ENCODE measurements around the gene TBX19. TPM values are rescaled to one million over a fixed set of nuclear protein-coding genes. Genes with fewer than 3 reads are reported as not detected.

Gene TBX19
- total and polyA plus RNA-seq, 5 donors from 2014 or later, result 1.3 to 3.8 (median 2.1) TPM

DNA sequence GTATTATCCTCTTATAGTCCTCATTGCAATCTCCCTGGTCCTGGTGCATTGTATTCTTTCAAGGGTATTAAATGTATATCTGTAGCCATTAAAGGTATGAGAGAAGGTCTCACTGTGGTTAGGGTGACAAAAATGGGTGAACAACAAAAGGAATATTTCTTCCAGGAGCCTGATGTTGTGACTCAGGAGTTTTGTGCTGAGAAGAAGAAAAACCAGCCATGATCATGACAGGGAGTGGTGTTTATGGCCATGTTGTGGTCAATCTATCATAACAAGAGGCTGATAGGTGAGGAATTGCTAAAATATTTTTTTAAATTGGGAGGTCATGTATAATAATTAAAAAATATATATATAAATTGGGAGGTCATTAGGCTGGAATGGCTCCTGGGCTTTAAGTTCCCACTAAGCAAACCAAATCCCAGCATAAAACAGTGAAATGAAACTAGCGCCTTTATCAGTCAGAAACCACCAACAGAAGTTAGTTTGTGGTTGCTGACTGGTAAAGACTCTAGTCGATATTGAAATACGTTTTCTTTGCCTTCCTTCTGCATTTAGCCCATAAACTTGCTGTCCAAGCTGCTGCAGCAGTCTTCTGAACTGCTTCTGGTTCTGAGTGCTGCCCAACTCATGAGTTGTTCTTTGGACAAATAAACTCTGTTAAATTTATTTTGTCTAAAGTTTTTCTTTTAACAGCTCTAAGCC lies 60.3 kb downstream of the TBX19 start:
- no peaks in the 10 kb centered on the region for H3K36me3 Mint-ChIP-seq
- H3K27me3 Mint-ChIP-seq, result peaks cover 14% of the 10 kb centered on the region
- no peak overlapping the region for H3K27ac ChIP-seq (ENCODE audit: insufficient read depth, low read length, poor library complexity, severe bottlenecking)
- no peak for DNase-seq
- no peak overlapping the region for H3K4me3 ChIP-seq (ENCODE audit: low read depth, low read length)
- no peaks in the 10 kb centered on the region for H3K9me3 ChIP-seq (ENCODE audit: control insufficient read depth in 2 of 2, low read length in 2 of 2)
- H3K4me3 Mint-ChIP-seq, result no peak overlapping the region
- no peaks in the 10 kb centered on the region for H3K36me3 ChIP-seq (ENCODE audit: control insufficient read depth, insufficient read depth, low read length)
- H3K4me1 Mint-ChIP-seq, result peaks cover 4 to 22% (median 10%) of the 10 kb centered on the region in 4 donors
- H3K9me3 Mint-ChIP-seq, result no peaks in the 10 kb centered on the region
- ATAC-seq (ENCODE audit: low read depth in 2 of 2), result no peak
- no peaks in the 10 kb centered on the region for H3K27me3 ChIP-seq (ENCODE audit: control insufficient read depth, insufficient read depth, low read length)
- peaks cover 13% of the 10 kb centered on the region for H3K4me1 ChIP-seq (ENCODE audit: control insufficient read depth, insufficient read depth, low read length, poor library complexity, severe bottlenecking)
- H3K27ac Mint-ChIP-seq, result peak overlapping the region in 1 of 3 donors; percentile 28

DNA sequence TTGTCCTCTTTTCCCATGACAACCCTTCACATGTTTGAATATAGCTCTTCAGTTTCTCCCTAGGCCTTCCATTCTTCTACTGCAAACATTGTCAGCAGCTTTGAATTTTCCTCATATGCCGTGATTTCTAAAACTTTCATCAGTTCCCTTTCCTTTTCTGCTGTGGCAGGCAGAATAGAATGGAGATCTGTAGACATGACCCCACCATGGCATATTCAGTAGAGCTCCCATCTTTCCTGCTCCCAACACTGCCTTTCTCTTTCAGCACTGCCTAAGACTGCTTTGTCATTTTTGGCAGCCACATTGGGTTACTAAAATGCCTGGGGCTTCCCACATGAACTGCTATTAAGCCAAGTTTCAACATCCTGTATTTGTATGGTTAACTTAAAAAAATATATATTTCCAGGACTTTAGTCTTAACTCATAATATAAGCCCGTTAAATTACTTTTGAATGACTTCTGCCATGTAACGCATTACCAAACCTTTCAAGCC lies 60.9 kb downstream of the TBX19 start:
- ATAC-seq (ENCODE audit: low read depth in 2 of 2) (no peak), DNase-seq (no peak)
- Histone ChIP-seq H3K9me3 (ENCODE audit: control insufficient read depth in 2 of 2, low read length in 2 of 2) (no peaks in the 10 kb centered on the region), H3K27ac (ENCODE audit: insufficient read depth, low read length, poor library complexity, severe bottlenecking) (no peak overlapping the region), H3K27me3 (ENCODE audit: control insufficient read depth, insufficient read depth, low read length) (no peaks in the 10 kb centered on the region), H3K4me3 (ENCODE audit: low read depth, low read length) (no peak overlapping the region), H3K36me3 (ENCODE audit: control insufficient read depth, insufficient read depth, low read length) (no peaks in the 10 kb centered on the region), H3K4me1 (ENCODE audit: control insufficient read depth, insufficient read depth, low read length, poor library complexity, severe bottlenecking) (peaks cover 13% of the 10 kb centered on the region)
- peak overlapping the region in 1 of 3 donors; percentile 28 for H3K27ac Mint-ChIP-seq
- peaks cover 6 to 22% (median 13%) of the 10 kb centered on the region in 4 donors for H3K4me1 Mint-ChIP-seq
- H3K4me3 Mint-ChIP-seq, result no peak overlapping the region
- H3K36me3 Mint-ChIP-seq, result no peaks in the 10 kb centered on the region
- peaks cover 12% of the 10 kb centered on the region for H3K27me3 Mint-ChIP-seq
- no peaks in the 10 kb centered on the region for H3K9me3 Mint-ChIP-seq

DNA sequence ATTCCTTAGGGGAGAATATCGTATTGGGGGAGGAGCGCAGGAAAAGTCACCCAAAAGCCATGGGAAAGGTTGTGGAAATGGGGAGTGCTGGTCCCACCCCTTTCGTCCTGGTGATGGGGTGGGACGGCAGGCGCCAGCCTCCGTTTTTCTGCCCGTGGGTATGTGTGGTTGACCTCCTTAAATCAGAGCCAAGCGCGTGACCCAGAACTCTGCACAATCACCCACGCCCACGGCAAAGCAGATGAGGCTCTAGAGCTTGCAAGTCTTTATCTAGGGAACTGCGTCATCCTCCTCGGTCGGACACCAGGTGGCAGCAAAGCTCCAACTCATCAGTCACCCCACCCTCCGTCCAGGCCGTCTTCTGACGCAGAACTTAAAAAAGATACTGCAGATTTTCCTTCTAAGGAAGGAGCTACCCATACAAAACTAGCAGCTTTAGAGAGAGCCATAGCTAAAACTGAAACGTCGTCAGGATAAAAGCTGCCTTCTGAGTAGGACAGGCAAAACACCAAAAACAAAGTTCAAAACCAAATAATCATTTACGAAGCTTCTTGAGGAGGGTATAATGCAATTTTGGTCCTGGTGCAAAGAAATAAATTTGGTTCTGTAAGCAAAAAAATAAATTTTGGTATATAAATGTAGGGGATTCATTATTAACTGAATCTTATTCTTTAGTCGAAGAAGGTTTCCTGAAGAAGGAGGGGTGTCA lies 62.0 kb downstream of the TBX19 start:
- Histone ChIP-seq H3K4me1 (ENCODE audit: control insufficient read depth, insufficient read depth, low read length, poor library complexity, severe bottlenecking) (peaks cover 13% of the 10 kb centered on the region), H3K27me3 (ENCODE audit: control insufficient read depth, insufficient read depth, low read length) (no peaks in the 10 kb centered on the region), H3K36me3 (ENCODE audit: control insufficient read depth, insufficient read depth, low read length) (no peaks in the 10 kb centered on the region), H3K9me3 (ENCODE audit: control insufficient read depth in 2 of 2, low read length in 2 of 2) (no peaks in the 10 kb centered on the region), H3K27ac (ENCODE audit: insufficient read depth, low read length, poor library complexity, severe bottlenecking) (peak overlapping the region; percentile 66), H3K4me3 (ENCODE audit: low read depth, low read length) (peak overlapping the region; percentile 52)
- no peaks in the 10 kb centered on the region for H3K36me3 Mint-ChIP-seq
- H3K27ac Mint-ChIP-seq, result peak overlapping the region; percentile 82 to 95 (median 95)
- no peaks in the 10 kb centered on the region for H3K9me3 Mint-ChIP-seq
- peaks cover 5% of the 10 kb centered on the region for H3K27me3 Mint-ChIP-seq
- H3K4me3 Mint-ChIP-seq, result peak overlapping the region; percentile 33 to 70 (median 65)
- peaks cover 7 to 26% (median 18%) of the 10 kb centered on the region in 4 donors for H3K4me1 Mint-ChIP-seq
- ATAC-seq (ENCODE audit: low read depth in 2 of 2) (peak; percentile 99 to 100), DNase-seq (peak; percentile 75 to 94 (median 88))

DNA sequence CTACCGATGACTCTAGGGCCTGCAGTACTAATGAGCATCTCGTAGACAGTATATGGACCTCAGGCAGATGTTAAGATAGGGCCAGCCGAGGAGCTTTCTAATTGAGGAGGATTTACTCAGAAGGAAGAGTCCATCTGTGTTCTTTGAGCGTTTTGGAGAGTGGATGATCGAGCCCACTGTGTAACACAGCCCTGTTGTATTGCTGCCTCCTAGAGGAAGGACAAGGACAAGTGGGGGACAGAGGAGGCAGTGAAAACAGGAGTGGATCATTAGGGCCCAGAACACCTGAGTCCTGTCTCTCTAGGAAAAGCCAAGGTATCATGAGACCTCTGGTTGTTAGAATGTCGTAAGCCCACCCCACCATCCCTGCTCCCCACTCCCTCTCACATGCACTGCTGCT lies 62.9 kb downstream of the TBX19 start:
- DNase-seq (no peak), ATAC-seq (ENCODE audit: low read depth in 2 of 2) (no peak)
- Mint-ChIP-seq H3K36me3 (no peaks in the 10 kb centered on the region), H3K4me3 (no peak overlapping the region), H3K27ac (peak overlapping the region in 2 of 3 donors; percentile 82 to 90), H3K27me3 (peaks cover 9% of the 10 kb centered on the region), H3K4me1 (peaks cover 9 to 35% (median 25%) of the 10 kb centered on the region in 4 donors), H3K9me3 (no peaks in the 10 kb centered on the region)
- peaks cover 13% of the 10 kb centered on the region for H3K4me1 ChIP-seq (ENCODE audit: control insufficient read depth, insufficient read depth, low read length, poor library complexity, severe bottlenecking)
- no peaks in the 10 kb centered on the region for H3K9me3 ChIP-seq (ENCODE audit: control insufficient read depth in 2 of 2, low read length in 2 of 2)
- no peaks in the 10 kb centered on the region for H3K27me3 ChIP-seq (ENCODE audit: control insufficient read depth, insufficient read depth, low read length)
- H3K4me3 ChIP-seq (ENCODE audit: low read depth, low read length), result no peak overlapping the region
- H3K36me3 ChIP-seq (ENCODE audit: control insufficient read depth, insufficient read depth, low read length), result no peaks in the 10 kb centered on the region
- no peak overlapping the region for H3K27ac ChIP-seq (ENCODE audit: insufficient read depth, low read length, poor library complexity, severe bottlenecking)

DNA sequence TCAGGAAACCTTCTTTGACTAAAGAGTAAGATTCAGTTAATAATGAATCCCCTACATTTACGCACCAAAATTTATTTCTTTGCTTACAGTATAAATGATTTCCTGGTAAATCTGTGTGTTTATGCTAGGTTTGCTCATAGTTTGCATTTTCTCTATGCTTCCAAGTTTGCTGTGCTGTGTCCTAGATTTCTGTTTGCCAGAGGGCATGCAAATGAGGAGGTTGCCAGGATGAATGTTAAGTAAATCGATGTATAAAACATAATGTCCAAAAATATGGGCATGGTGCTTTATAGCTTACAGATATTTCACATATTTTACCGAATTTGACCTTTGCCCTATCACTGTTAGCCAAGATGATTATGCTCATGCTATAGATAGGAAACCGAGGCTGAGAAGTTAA lies 63.8 kb downstream of the TBX19 start:
- Histone ChIP-seq H3K27ac (ENCODE audit: insufficient read depth, low read length, poor library complexity, severe bottlenecking) (no peak overlapping the region), H3K36me3 (ENCODE audit: control insufficient read depth, insufficient read depth, low read length) (no peaks in the 10 kb centered on the region), H3K27me3 (ENCODE audit: control insufficient read depth, insufficient read depth, low read length) (no peaks in the 10 kb centered on the region), H3K9me3 (ENCODE audit: control insufficient read depth in 2 of 2, low read length in 2 of 2) (no peaks in the 10 kb centered on the region), H3K4me1 (ENCODE audit: control insufficient read depth, insufficient read depth, low read length, poor library complexity, severe bottlenecking) (peaks cover 13% of the 10 kb centered on the region), H3K4me3 (ENCODE audit: low read depth, low read length) (no peak overlapping the region)
- Mint-ChIP-seq H3K36me3 (no peaks in the 10 kb centered on the region), H3K4me1 (peaks cover 9 to 35% (median 25%) of the 10 kb centered on the region in 4 donors), H3K27ac (peak overlapping the region in 2 of 3 donors; percentile 53 to 63), H3K4me3 (no peak overlapping the region), H3K9me3 (no peaks in the 10 kb centered on the region), H3K27me3 (peaks cover 9% of the 10 kb centered on the region)
- ATAC-seq (ENCODE audit: low read depth in 2 of 2), result no peak
- DNase-seq, result no peak

DNA sequence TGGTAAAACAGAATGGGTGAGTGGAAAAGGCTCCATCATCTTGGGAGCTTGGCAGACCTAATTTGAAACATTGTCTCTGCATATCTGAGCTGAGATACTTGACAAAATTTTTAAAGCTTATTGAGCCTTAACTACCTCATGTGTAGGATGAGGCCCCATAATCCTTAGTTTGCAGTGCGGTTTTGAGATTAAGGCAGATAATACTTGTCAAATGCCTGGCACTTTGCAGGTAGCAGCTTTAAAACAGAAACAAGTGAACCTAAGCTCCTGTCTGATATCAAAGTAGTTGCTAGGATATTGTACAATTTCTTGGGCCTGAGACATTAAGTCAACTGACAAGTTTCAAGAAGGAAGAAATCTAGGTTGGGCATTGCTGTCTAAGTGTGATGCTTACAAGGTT lies 65.3 kb downstream of the TBX19 start:
- Mint-ChIP-seq H3K36me3 (no peaks in the 10 kb centered on the region), H3K27me3 (peaks cover 9% of the 10 kb centered on the region), H3K9me3 (no peaks in the 10 kb centered on the region), H3K4me3 (no peak overlapping the region), H3K27ac (no peak overlapping the region), H3K4me1 (peaks cover 9 to 35% (median 24%) of the 10 kb centered on the region in 4 donors)
- no peak for ATAC-seq (ENCODE audit: low read depth in 2 of 2)
- no peak for DNase-seq
- Histone ChIP-seq H3K27me3 (ENCODE audit: control insufficient read depth, insufficient read depth, low read length) (no peaks in the 10 kb centered on the region), H3K9me3 (ENCODE audit: control insufficient read depth in 2 of 2, low read length in 2 of 2) (no peaks in the 10 kb centered on the region), H3K4me3 (ENCODE audit: low read depth, low read length) (no peak overlapping the region), H3K36me3 (ENCODE audit: control insufficient read depth, insufficient read depth, low read length) (no peaks in the 10 kb centered on the region), H3K4me1 (ENCODE audit: control insufficient read depth, insufficient read depth, low read length, poor library complexity, severe bottlenecking) (peaks cover 13% of the 10 kb centered on the region), H3K27ac (ENCODE audit: insufficient read depth, low read length, poor library complexity, severe bottlenecking) (no peak overlapping the region)

- DNase-seq (no peak), ATAC-seq (ENCODE audit: low read depth in 2 of 2) (no peak)
- Histone ChIP-seq H3K9me3 (ENCODE audit: control insufficient read depth in 2 of 2, low read length in 2 of 2) (no peaks in the 10 kb centered on the region), H3K27me3 (ENCODE audit: control insufficient read depth, insufficient read depth, low read length) (no peaks in the 10 kb centered on the region), H3K4me1 (ENCODE audit: control insufficient read depth, insufficient read depth, low read length, poor library complexity, severe bottlenecking) (peaks cover 8% of the 10 kb centered on the region), H3K4me3 (ENCODE audit: low read depth, low read length) (peak overlapping the region; percentile 94), H3K36me3 (ENCODE audit: control insufficient read depth, insufficient read depth, low read length) (no peaks in the 10 kb centered on the region), H3K27ac (ENCODE audit: insufficient read depth, low read length, poor library complexity, severe bottlenecking) (no peak overlapping the region)
- H3K9me3 Mint-ChIP-seq, result no peaks in the 10 kb centered on the region
- H3K27me3 Mint-ChIP-seq, result peaks cover 4% of the 10 kb centered on the region
- H3K27ac Mint-ChIP-seq, result peak overlapping the region; percentile 72 to 99 (median 93)
- H3K36me3 Mint-ChIP-seq, result no peaks in the 10 kb centered on the region
- peak overlapping the region; percentile 79 to 96 (median 92) for H3K4me3 Mint-ChIP-seq
- H3K4me1 Mint-ChIP-seq, result peaks cover 9 to 32% (median 21%) of the 10 kb centered on the region in 4 donors
Observed at GRCh38 chr1:168347630-168348029, 67.0 kb downstream of the TBX19 start.
